H9 (cell line): Measurements from ENCODE around the gene RSF1. TPM values are rescaled to one million over a fixed set of nuclear protein-coding genes. Genes with fewer than 3 reads are reported as not detected.

Experiments
- DNase-seq: peaks from one replicate; pipeline ENCODE4 v3.0.0-alpha.2; 2017
- H2AFZ ChIP-seq: one replicate; pipeline ENCODE4 v1.6.1; 2013; ENCODE audit warnings: mild to moderate bottlenecking, low read length, control low read depth, moderate library complexity
- H2AK5ac ChIP-seq: 2 replicates; pipeline ENCODE4 v1.6.1; 2013; ENCODE audit warnings: low read length, control low read depth, mixed read lengths; ENCODE audit not compliant: insufficient read length
- H2BK120ac ChIP-seq: one replicate; pipeline ENCODE4 v1.6.1; 2013; ENCODE audit warnings: low read depth, mild to moderate bottlenecking, low read length, control low read depth, inconsistent platforms; ENCODE audit not compliant: poor library complexity, severe bottlenecking
- H2BK12ac ChIP-seq: 2 replicates; pipeline ENCODE4 v1.6.1; 2013; ENCODE audit warnings: low read length, control low read depth, mixed read lengths, low read depth; ENCODE audit not compliant: insufficient read length
- H2BK15ac ChIP-seq: 2 replicates; pipeline ENCODE4 v1.6.1; 2013; ENCODE audit warnings: low read depth, low read length, control low read depth
- H2BK20ac ChIP-seq: one replicate; pipeline ENCODE4 v1.6.1; 2013; ENCODE audit warnings: low read depth, mild to moderate bottlenecking, low read length, control low read depth, inconsistent platforms; ENCODE audit not compliant: poor library complexity, severe bottlenecking
- H2BK5ac ChIP-seq: 2 replicates; pipeline ENCODE4 v1.6.1; 2013; ENCODE audit warnings: low read length, control low read depth, mixed read lengths; ENCODE audit not compliant: insufficient read length
- H3K14ac ChIP-seq: 2 replicates; pipeline ENCODE4 v1.6.1; 2013; ENCODE audit warnings: low read length, control low read depth; ENCODE audit not compliant: insufficient read depth
- H3K18ac ChIP-seq: 2 replicates; pipeline ENCODE4 v1.6.1; 2013; ENCODE audit warnings: low read depth, mild to moderate bottlenecking, mixed read lengths, low read length, control low read depth; ENCODE audit not compliant: insufficient read length
- H3K23ac ChIP-seq: 2 replicates; pipeline ENCODE4 v1.6.1; 2013; ENCODE audit warnings: low read length, control low read depth, mixed read lengths, low read depth; ENCODE audit not compliant: insufficient read length
- H3K23me2 ChIP-seq: 2 replicates; pipeline ENCODE4 v1.6.1; 2013; ENCODE audit warnings: low read depth, mild to moderate bottlenecking, mixed read lengths, low read length, control low read depth; ENCODE audit not compliant: insufficient read length, poor library complexity, severe bottlenecking
- H3K27ac ChIP-seq: 2 replicates; pipeline ENCODE4 v1.5.1; 2013; ENCODE audit warnings: low read length, control low read depth, mixed read lengths, low read depth; ENCODE audit not compliant: insufficient read length
- H3K27me3 ChIP-seq: 2 replicates; pipeline ENCODE4 v1.6.1; 2013; ENCODE audit warnings: low read length, control low read depth, inconsistent platforms; ENCODE audit not compliant: insufficient read depth
- H3K4ac ChIP-seq: 2 replicates; pipeline ENCODE4 v1.6.1; 2013; ENCODE audit warnings: low read depth, mild to moderate bottlenecking, control low read depth, inconsistent platforms, low read length, moderate library complexity
- H3K4me1 ChIP-seq: 2 replicates; pipeline ENCODE4 v1.6.1; 2013; ENCODE audit warnings: low read length, control low read depth, inconsistent platforms; ENCODE audit not compliant: insufficient read depth
- H3K4me2 ChIP-seq: 2 replicates; pipeline ENCODE4 v1.6.1; 2013; ENCODE audit warnings: low read length, control low read depth, mixed read lengths; ENCODE audit not compliant: insufficient read length, insufficient read depth
- H3K56ac ChIP-seq: 2 replicates; pipeline ENCODE4 v1.6.1; 2013; ENCODE audit warnings: low read depth, mild to moderate bottlenecking, mixed read lengths, low read length, control low read depth; ENCODE audit not compliant: insufficient read length
- H3K79me1 ChIP-seq: 2 replicates; pipeline ENCODE4 v1.6.1; 2013; ENCODE audit warnings: low read depth, mild to moderate bottlenecking, moderate library complexity, low read length, control low read depth, inconsistent platforms; ENCODE audit not compliant: insufficient read depth, poor library complexity, severe bottlenecking
- H3K79me2 ChIP-seq: 2 replicates; pipeline ENCODE4 v1.6.1; 2013; ENCODE audit warnings: low read length, control low read depth, inconsistent platforms; ENCODE audit not compliant: insufficient read depth
- H3K9ac ChIP-seq: 2 replicates; pipeline ENCODE4 v1.6.1; 2013; ENCODE audit warnings: low read length, control low read depth, mixed read lengths; ENCODE audit not compliant: insufficient read length; ENCODE audit errors: extremely low read depth
- H3K9me3 ChIP-seq: one replicate; pipeline ENCODE4 v1.6.1; 2013; ENCODE audit warnings: low read depth, low read length, inconsistent platforms; ENCODE audit not compliant: control insufficient read depth
- H3T11ph ChIP-seq: one replicate; pipeline ENCODE4 v1.6.1; 2013; ENCODE audit warnings: mild to moderate bottlenecking, low read length, control low read depth, inconsistent platforms
- H4K20me1 ChIP-seq: one replicate; pipeline ENCODE4 v1.6.1; 2013; ENCODE audit not compliant: control insufficient read depth, insufficient read length, insufficient read depth
- H4K5ac ChIP-seq: 2 replicates; pipeline ENCODE4 v1.6.1; 2013; ENCODE audit warnings: low read depth, mild to moderate bottlenecking, mixed read lengths, low read length, control low read depth; ENCODE audit not compliant: insufficient read length
- H4K8ac ChIP-seq: replicated peaks from 2 replicates; pipeline ENCODE4 v1.6.1; 2013; ENCODE audit warnings: low read length, control low read depth, mixed read lengths, low read depth; ENCODE audit not compliant: insufficient read length
- H4K91ac ChIP-seq: 2 replicates; pipeline ENCODE4 v1.6.1; 2013; ENCODE audit warnings: low read depth, mild to moderate bottlenecking, moderate library complexity, mixed read lengths, low read length, control low read depth; ENCODE audit not compliant: insufficient read length
- H3K27ac Mint-ChIP-seq, 3 experiments: 2 replicates in 2 of 3; 3 replicates in 1 of 3; pipeline ENCODE4 v1.8.0; 2020 to 2021; ENCODE audit warnings: mixed read lengths in 3 of 3, mild to moderate bottlenecking in 1 of 3, moderate library complexity in 1 of 3
- H3K27me3 Mint-ChIP-seq: 2 replicates; pipeline ENCODE4 v1.8.0; 2021; ENCODE audit warnings: low read depth, mild to moderate bottlenecking, moderate library complexity, mixed read lengths
- H3K36me3 Mint-ChIP-seq, 3 experiments: 2 replicates in 2 of 3; 3 replicates in 1 of 3; pipeline ENCODE4 v1.8.0; 2020 to 2021; ENCODE audit warnings: low read depth in 3 of 3, mixed read lengths in 3 of 3; ENCODE audit not compliant: insufficient read depth in 1 of 3
- H3K4me1 Mint-ChIP-seq, 2 experiments: 2 replicates each; pipeline ENCODE4 v1.8.0; 2020; ENCODE audit warnings: mixed read lengths in 2 of 2
- H3K4me3 Mint-ChIP-seq, 2 experiments: 2 replicates in 1 of 2; 3 replicates in 1 of 2; pipeline ENCODE4 v1.8.0; 2020 to 2021; ENCODE audit warnings: mild to moderate bottlenecking in 2 of 2, mixed read lengths in 2 of 2, moderate library complexity in 1 of 2
- H3K9me3 Mint-ChIP-seq, 2 experiments: 2 replicates in 1 of 2; 3 replicates in 1 of 2; pipeline ENCODE4 v1.8.0; 2020; ENCODE audit warnings: mild to moderate bottlenecking in 2 of 2, mixed read lengths in 2 of 2, moderate library complexity in 1 of 2
- WGBS: extraction: QIAGEN DNeasy Blood & Tissue Kit; methylation state at CpG from one replicate; pipeline ENCODE4 v1.1.7; 2013; ENCODE audit warnings: missing lambda C conversion rate, low lambda C conversion rate, mixed read lengths; ENCODE audit not compliant: insufficient read length; ENCODE audit errors: extremely low coverage; 5-methylcytosine and 5-hydroxymethylcytosine counted together
- total RNA-seq: library from RNA; stranded (reverse); gene quantifications from 2 replicates; pipeline ENCODE4 v1.2.1, GENCODE V29; 2021
- TF ChIP-seq, protein P1 (sequence below): fragments of 200-600 bp; sonication (generic); conservative IDR thresholded peaks from 3 replicates; pipeline ENCODE4 v1.8.0; 2021; ENCODE audit warnings: antibody characterized with exemption, mild to moderate bottlenecking

RSF1 gene
- total RNA-seq, 1 experiment from 2014 or later: 82.6 TPM

DNA sequence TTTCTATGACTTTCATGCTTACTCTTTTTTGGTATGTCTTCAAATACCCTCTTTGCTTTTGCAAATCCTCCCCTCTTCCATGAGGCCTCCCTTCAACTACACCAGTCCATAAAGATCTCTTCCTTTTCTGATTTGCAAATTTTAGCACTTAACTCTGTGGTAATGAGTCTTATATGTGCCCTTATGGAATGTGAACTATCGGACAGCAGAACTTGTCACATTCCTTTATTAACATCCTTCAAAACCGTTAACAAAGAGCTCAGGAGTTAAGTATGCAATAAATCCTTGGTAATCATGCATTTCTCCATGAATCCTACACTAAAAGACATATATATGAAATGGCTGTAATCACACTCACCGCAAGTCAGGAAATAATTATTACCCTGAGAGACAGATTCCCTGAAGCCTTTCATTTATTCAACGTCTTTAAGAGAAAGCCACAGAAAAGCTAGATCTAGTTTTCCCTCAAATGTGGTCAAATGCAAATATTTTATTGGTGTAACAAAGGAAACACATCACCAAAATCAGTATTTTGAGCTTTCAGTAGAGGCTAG, 190.3 kb downstream of the RSF1 start:
- Mint-ChIP-seq H3K9me3 (no peaks in the 10 kb centered on the region), H3K27me3 (no peaks in the 10 kb centered on the region), H3K4me3 (no peak overlapping the region), H3K27ac (no peak overlapping the region), H3K4me1 (no peaks in the 10 kb centered on the region), H3K36me3 (peaks cover 14 to 51% (median 47%) of the 10 kb centered on the region in 3 experiments; a peak in 6 of 7 replicates)
- Histone ChIP-seq H3K79me2 (peaks cover 9% of the 10 kb centered on the region; the same call in 1 of the 2 replicates), H2BK15ac (no peak overlapping the region), H2BK120ac (no peak overlapping the region), H2BK12ac (no peak overlapping the region), H3K9ac (no peak overlapping the region), H3T11ph (no peak overlapping the region), H3K56ac (no peak overlapping the region), H3K23ac (no peak overlapping the region), H3K9me3 (no peaks in the 10 kb centered on the region), H4K8ac (no peak overlapping the region), H2BK5ac (no peak overlapping the region), H3K23me2 (no peaks in the 10 kb centered on the region), H4K5ac (no peak overlapping the region), H2AK5ac (no peak overlapping the region), H4K91ac (no peak overlapping the region), H3K4me2 (no peak overlapping the region), H4K20me1 (no peaks in the 10 kb centered on the region), H3K79me1 (peaks cover 6% of the 10 kb centered on the region), H3K4me1 (no peaks in the 10 kb centered on the region), H3K18ac (no peak overlapping the region), H3K4ac (no peak overlapping the region), H3K27ac (no peak overlapping the region), H2AFZ (no peak overlapping the region), H2BK20ac (no peak overlapping the region), H3K27me3 (no peaks in the 10 kb centered on the region), H3K14ac (no peak overlapping the region)
- no peak for DNase-seq
- WGBS: no CpG with 5 or more reads among the region's 4 CpGs
- TF ChIP-seq, protein P1, sequence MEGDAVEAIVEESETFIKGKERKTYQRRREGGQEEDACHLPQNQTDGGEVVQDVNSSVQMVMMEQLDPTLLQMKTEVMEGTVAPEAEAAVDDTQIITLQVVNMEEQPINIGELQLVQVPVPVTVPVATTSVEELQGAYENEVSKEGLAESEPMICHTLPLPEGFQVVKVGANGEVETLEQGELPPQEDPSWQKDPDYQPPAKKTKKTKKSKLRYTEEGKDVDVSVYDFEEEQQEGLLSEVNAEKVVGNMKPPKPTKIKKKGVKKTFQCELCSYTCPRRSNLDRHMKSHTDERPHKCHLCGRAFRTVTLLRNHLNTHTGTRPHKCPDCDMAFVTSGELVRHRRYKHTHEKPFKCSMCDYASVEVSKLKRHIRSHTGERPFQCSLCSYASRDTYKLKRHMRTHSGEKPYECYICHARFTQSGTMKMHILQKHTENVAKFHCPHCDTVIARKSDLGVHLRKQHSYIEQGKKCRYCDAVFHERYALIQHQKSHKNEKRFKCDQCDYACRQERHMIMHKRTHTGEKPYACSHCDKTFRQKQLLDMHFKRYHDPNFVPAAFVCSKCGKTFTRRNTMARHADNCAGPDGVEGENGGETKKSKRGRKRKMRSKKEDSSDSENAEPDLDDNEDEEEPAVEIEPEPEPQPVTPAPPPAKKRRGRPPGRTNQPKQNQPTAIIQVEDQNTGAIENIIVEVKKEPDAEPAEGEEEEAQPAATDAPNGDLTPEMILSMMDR: no peak
